Measurements from ENCODE around the gene L3MBTL2.

Gene L3MBTL2

GRCh38 chr22:41215926-41216325 is 10.8 kb downstream of the L3MBTL2 start:
- DNase-seq, result no peak

- DNase-seq, result no peak
Measured at GRCh38 chr22:41216984-41217383, 11.9 kb downstream of the L3MBTL2 start.

GRCh38 chr22:41217553-41218157 is 12.5 kb downstream of the L3MBTL2 start:
- DNase-seq, result peak in 1 of 2 experiments; percentile 9

- no peak for DNase-seq
Measured at GRCh38 chr22:41222846-41223507, 17.9 kb downstream of the L3MBTL2 start.

GRCh38 chr22:41223535-41223934 is 18.4 kb downstream of the L3MBTL2 start:
- no peak for DNase-seq

- no peak for DNase-seq
Measured at GRCh38 chr22:41226723-41227655, 21.9 kb downstream of the L3MBTL2 start.

GRCh38 chr22:41229215-41229614 is 24.1 kb downstream of the L3MBTL2 start:
- DNase-seq, result no peak

- no peak for DNase-seq
Measured at GRCh38 chr22:41229730-41230400, 24.8 kb downstream of the L3MBTL2 start.

- DNase-seq, result no peak
Measured at GRCh38 chr22:41230401-41230785, 25.3 kb downstream of the L3MBTL2 start.

GRCh38 chr22:41231369-41231768 is 26.3 kb downstream of the L3MBTL2 start:
- DNase-seq, result no peak

- no peak for DNase-seq
Measured at GRCh38 chr22:41234815-41235695, 29.9 kb downstream of the L3MBTL2 start.

GRCh38 chr22:41237036-41237706 is 32.1 kb downstream of the L3MBTL2 start:
- DNase-seq, result no peak

GRCh38 chr22:41237707-41238569 is 32.8 kb downstream of the L3MBTL2 start:
- peak; percentile 11 to 25 for DNase-seq

GRCh38 chr22:41238570-41239442 is 33.7 kb downstream of the L3MBTL2 start:
- no peak for DNase-seq

GRCh38 chr22:41239443-41240128 is 34.5 kb downstream of the L3MBTL2 start:
- no peak for DNase-seq

- no peak for DNase-seq
Measured at GRCh38 chr22:41240377-41241132, 35.4 kb downstream of the L3MBTL2 start, which contains the start of gene CHADL. TSS of gene CHADL (minus strand) at chr22:41240931. CDS start at chr22:41240881, 50 bp downstream.

GRCh38 chr22:41241133-41241676 is 36.1 kb downstream of the L3MBTL2 start:
- DNase-seq, result no peak

Data from NCI-H187 (cell line).